Measurements from ENCODE around the gene CARMIL1. TPM values are rescaled to one million over a fixed set of nuclear protein-coding genes. Genes with fewer than 3 reads are reported as not detected.
A peak's percentile ranks its signal among the peaks of the same experiment; 100 is the strongest.

The CARMIL1 gene
- total and polyA plus RNA-seq, 10 of the 15 experiments (the other 5 are each of a cell fraction or from before 2014, with no cell fraction given): 6.4 to 18.1 (median 10.3) TPM

GRCh38 chr6:25617997-25618396, 338.8 kb downstream of the CARMIL1 start (continued):
- TF ChIP-seq TARDBP (IDR thresholded peaks at IDR 0.05; ENCODE audit: borderline replicate concordance): no peak
- TF ChIP-seq YY1 (IDR thresholded peaks at IDR 0.05; ENCODE audit: low read depth, low read length): no peak
- no peak for TF ChIP-seq MLLT1 (IDR thresholded peaks at IDR 0.05)
- no peak for TF ChIP-seq ZNF24 (IDR thresholded peaks at IDR 0.05)
- no peak for TF ChIP-seq ZNF622 (IDR thresholded peaks at IDR 0.05)
- TF ChIP-seq PKNOX1 (IDR thresholded peaks at IDR 0.05): no peak
- TF ChIP-seq USF2 (IDR thresholded peaks at IDR 0.05; ENCODE audit: borderline replicate concordance, low read depth, low read length): no peak
- TF ChIP-seq FOS (IDR thresholded peaks at IDR 0.05; ENCODE audit: borderline replicate concordance, extremely low read depth, insufficient read length): no peak
- TF ChIP-seq EP300 (IDR thresholded peaks at IDR 0.05; ENCODE audit: borderline replicate concordance in 1 of 2, control insufficient read depth in 1 of 2, low read depth in 2 of 2, low read length in 2 of 2): 0 out of 4 replicates have a peak, but pooled peaks of 1 of the 2 experiments have one; percentile 53
- peak; percentile 81 for TF ChIP-seq MTA2 (IDR thresholded peaks at IDR 0.05; ENCODE audit: low read depth)
- TF ChIP-seq PRDM15 (CRISPR knock-in tag; IDR thresholded peaks at IDR 0.05): no peak
- TF ChIP-seq SIN3A (IDR thresholded peaks at IDR 0.05; ENCODE audit: low read depth, low read length): no peak
- peak; percentile 12; the same call in 1 of the 2 replicates for TF ChIP-seq ATF7 (IDR thresholded peaks at IDR 0.05; ENCODE audit: low read depth)
- TF ChIP-seq SUZ12 (IDR thresholded peaks at IDR 0.05; ENCODE audit: unreplicated experiment): no peak
- peak; percentile 91 for TF ChIP-seq ZNF384 (IDR thresholded peaks at IDR 0.05; ENCODE audit: borderline replicate concordance, low read depth, low read length)
- TF ChIP-seq CBX5 (IDR thresholded peaks at IDR 0.05; ENCODE audit: low read depth): no peak
- no peak for TF ChIP-seq PAX8 (IDR thresholded peaks at IDR 0.05)
- TF ChIP-seq BMI1 (IDR thresholded peaks at IDR 0.05; ENCODE audit: borderline replicate concordance): no peak
- no peak for TF ChIP-seq CUX1 (IDR thresholded peaks at IDR 0.05; ENCODE audit: insufficient replicate concordance, low read depth, low read length)
